H1 (cell line): Measurements from ENCODE around the gene SHISAL1.

Experiments used
- CHD1 ChIP-seq: IDR thresholded peaks from 2 replicates; pipeline ENCODE4 v1.6.1; 2012; ENCODE audit warnings: low read depth, low read length, improper control_type of control experiment
- CREB1 ChIP-seq: IDR thresholded peaks from 2 replicates; pipeline ENCODE4 v1.6.1; 2012; ENCODE audit warnings: inconsistent platforms
- EP300 ChIP-seq, 2 experiments: IDR thresholded peaks; 1 replicate in 1 of 2; 2 replicates in 1 of 2; pipeline ENCODE4 v1.6.1; 2011 to 2012; ENCODE audit warnings: low read depth in 2 of 2, low read length in 2 of 2, mild to moderate bottlenecking in 2 of 2, borderline replicate concordance in 1 of 2, inconsistent platforms in 1 of 2, moderate library complexity in 1 of 2
- POLR2A ChIP-seq, 2 experiments: IDR thresholded peaks; 1 replicate in 1 of 2; 2 replicates in 1 of 2; pipeline ENCODE4 v1.6.1; 2011; ENCODE audit warnings: low read depth in 2 of 2, low read length in 2 of 2, mild to moderate bottlenecking in 2 of 2; ENCODE audit errors: control extremely low read depth in 1 of 2
- TAF1 ChIP-seq: IDR thresholded peaks from 2 replicates; pipeline ENCODE4 v1.6.1; 2011; ENCODE audit warnings: mild to moderate bottlenecking, low read depth, low read length
- YY1 ChIP-seq: IDR thresholded peaks from 2 replicates; pipeline ENCODE4 v1.6.1; 2011; ENCODE audit warnings: low read depth, mild to moderate bottlenecking, low read length
- ZNF274 ChIP-seq: IDR thresholded peaks from 2 replicates; pipeline ENCODE4 v1.7.0; 2012; ENCODE audit warnings: low read length, borderline replicate concordance; ENCODE audit errors: extremely low read depth
- TF ChIP-seq, protein P1 (sequence below), 3 experiments: IDR thresholded peaks; 1 replicate in 2 of 3; 2 replicates in 1 of 3; pipeline versions ENCODE4 v1.5.1 to v1.6.1; 2011; ENCODE audit warnings: low read length in 3 of 3, mild to moderate bottlenecking in 3 of 3, inconsistent platforms in 2 of 3, low read depth in 1 of 3, moderate library complexity in 1 of 3; ENCODE audit not compliant: insufficient read depth in 1 of 3; ENCODE audit errors: control extremely low read depth in 1 of 3
- TF ChIP-seq, protein P2 (sequence below): IDR thresholded peaks from 2 replicates; pipeline ENCODE4 v1.6.1; 2012; ENCODE audit warnings: inconsistent platforms

DNA sequence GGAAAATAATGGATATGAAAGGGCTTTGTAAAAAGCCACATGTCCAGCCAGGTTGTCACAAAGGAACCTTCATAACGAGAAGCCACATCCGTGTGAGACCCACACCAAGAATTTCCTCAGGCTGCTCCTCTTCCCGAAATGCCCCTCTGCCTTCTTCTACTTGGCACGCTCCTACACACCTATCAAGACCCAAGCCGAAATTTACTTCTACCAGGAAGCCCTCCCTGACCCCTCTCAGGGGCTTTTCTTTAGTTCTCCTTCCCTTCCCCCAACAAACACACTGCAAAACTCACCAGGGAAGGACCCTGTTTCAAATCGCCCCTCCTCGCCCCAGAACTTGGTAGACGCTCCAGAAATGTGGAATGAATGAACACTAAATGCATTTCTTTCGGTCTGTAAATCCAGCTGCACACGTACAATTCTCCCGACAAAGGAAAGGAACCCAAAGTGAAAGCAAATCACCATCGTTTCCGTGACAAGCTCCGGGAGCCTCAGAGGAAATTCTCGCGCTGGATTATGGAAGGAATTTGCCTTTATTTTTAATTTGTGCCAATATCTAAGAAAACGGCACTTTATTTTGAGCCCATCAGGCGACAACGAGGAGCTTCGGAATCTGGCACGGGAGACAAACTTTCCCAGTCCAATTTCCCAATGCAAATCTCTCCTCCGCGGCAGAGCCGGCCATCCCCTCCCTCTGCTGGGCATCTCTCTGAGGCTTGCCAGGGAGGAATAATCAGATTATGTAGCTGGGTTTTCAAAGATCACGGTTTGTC lies 13.2 kb upstream of the SHISAL1 start:
- TF ChIP-seq, protein P1, sequence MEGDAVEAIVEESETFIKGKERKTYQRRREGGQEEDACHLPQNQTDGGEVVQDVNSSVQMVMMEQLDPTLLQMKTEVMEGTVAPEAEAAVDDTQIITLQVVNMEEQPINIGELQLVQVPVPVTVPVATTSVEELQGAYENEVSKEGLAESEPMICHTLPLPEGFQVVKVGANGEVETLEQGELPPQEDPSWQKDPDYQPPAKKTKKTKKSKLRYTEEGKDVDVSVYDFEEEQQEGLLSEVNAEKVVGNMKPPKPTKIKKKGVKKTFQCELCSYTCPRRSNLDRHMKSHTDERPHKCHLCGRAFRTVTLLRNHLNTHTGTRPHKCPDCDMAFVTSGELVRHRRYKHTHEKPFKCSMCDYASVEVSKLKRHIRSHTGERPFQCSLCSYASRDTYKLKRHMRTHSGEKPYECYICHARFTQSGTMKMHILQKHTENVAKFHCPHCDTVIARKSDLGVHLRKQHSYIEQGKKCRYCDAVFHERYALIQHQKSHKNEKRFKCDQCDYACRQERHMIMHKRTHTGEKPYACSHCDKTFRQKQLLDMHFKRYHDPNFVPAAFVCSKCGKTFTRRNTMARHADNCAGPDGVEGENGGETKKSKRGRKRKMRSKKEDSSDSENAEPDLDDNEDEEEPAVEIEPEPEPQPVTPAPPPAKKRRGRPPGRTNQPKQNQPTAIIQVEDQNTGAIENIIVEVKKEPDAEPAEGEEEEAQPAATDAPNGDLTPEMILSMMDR (IDR thresholded peaks at IDR 0.05; ENCODE audit: control extremely low read depth in 1 of 3, insufficient read depth in 1 of 3, low read depth in 1 of 3, low read length in 3 of 3), result no peak
- TF ChIP-seq YY1 (no peak), TAF1 (no peak), POLR2A (IDR thresholded peaks at IDR 0.05; ENCODE audit: control extremely low read depth in 1 of 2, low read depth in 2 of 2, low read length in 2 of 2) (no peak), CREB1 (no peak), CHD1 (no peak), ZNF274 (no peak), EP300 (IDR thresholded peaks at IDR 0.05; ENCODE audit: borderline replicate concordance in 1 of 2, low read depth in 2 of 2, low read length in 2 of 2) (no peak)
- TF ChIP-seq, protein P2, sequence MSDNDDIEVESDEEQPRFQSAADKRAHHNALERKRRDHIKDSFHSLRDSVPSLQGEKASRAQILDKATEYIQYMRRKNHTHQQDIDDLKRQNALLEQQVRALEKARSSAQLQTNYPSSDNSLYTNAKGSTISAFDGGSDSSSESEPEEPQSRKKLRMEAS, result no peak
